Measurements from ENCODE around the gene OLFM1. TPM values are rescaled to one million over a fixed set of nuclear protein-coding genes. Genes with fewer than 3 reads are reported as not detected.

Gene OLFM1
- 0.39 TPM for total RNA-seq (2021; ENCODE audit: unreplicated experiment)
- 0.88 TPM for polyA plus RNA-seq (2012; ENCODE audit: insufficient read length)
- Bru-seq, nascent RNA: percentile 14 among the genes with signal in this experiment
- percentile 16 among the genes with signal in this experiment for BruChase-seq, experiment 1, labeled RNA remaining after a 2-hour chase
- BruChase-seq, experiment 2, labeled RNA remaining after a 6-hour chase: percentile 14 among the genes with signal in this experiment
- long read RNA-seq, partial matches to known transcripts: 1 of 3 reads
- long read RNA-seq, other reads (novel, unspliced or antisense): 2 of 3 reads

DNA sequence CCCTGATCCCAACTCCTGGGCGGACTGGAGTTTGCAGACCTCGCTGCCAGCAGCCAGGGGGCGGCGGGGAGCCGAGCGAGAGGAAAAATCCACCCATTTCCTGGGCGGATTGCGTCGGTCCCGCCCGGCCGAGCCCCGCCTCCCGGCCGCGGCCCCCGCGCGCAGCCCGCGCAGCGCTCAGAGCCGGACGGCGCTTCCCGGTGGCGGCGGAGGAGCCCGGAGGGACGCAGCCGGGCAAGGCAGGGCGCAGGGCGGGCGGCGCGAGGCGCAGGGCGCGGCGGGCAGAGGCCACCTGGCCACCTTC is at the start of gene OLFM1:
TSS of gene OLFM1 (plus strand) at position 180 of the 304 bp plus-strand sequence. CDS start 322 bp downstream, outside the sequence.
- DNase-seq (ENCODE audit: low read depth, low spot score) (no peak), ATAC-seq (peak; percentile 84)
- intact Hi-C loops (cut with micrococcal nuclease; ENCODE audit: unreplicated experiment) (loop anchor here (5.0 kb wide), 1 partner anchor 255 kb away; no protein-coding TSS in a partner anchor), in situ Hi-C loops (cut with HindIII; ENCODE audit: low pct_unique_long_range_greater_than_20kb, low sequenced_read_pairs) (no loop called here)
- Histone ChIP-seq H3K4me1 (ENCODE audit: control insufficient read depth, insufficient read depth, low read length) (no peaks in the 10 kb centered on the region), H3K36me3 (ENCODE audit: control insufficient read depth, insufficient read depth, low read length) (no peaks in the 10 kb centered on the region), H3K9me3 (ENCODE audit: control insufficient read depth, insufficient read depth, low read depth, low read length) (no peaks in the 10 kb centered on the region), H3K27me3 (ENCODE audit: control insufficient read depth, insufficient read depth, low read length) (peaks cover 2% of the 10 kb centered on the region; the same call in 1 of the 2 replicates), H3K4me3 (ENCODE audit: low read depth in 2 of 2, low read length in 2 of 2) (no peak within 1 kb of the TSS; a peak in 1 of 4 replicates), H3K27ac (ENCODE audit: low read length) (no peak within 1 kb of the TSS)
- no TSS peak for BruUV-seq (replicated peaks)
- ChIA-PET CTCF (no interaction called here), POLR2A (no interaction called here)
- TF ChIP-seq TCF7L2 (IDR thresholded peaks at IDR 0.05; ENCODE audit: low read depth, low read length): no peak
- TF ChIP-seq, protein P1, sequence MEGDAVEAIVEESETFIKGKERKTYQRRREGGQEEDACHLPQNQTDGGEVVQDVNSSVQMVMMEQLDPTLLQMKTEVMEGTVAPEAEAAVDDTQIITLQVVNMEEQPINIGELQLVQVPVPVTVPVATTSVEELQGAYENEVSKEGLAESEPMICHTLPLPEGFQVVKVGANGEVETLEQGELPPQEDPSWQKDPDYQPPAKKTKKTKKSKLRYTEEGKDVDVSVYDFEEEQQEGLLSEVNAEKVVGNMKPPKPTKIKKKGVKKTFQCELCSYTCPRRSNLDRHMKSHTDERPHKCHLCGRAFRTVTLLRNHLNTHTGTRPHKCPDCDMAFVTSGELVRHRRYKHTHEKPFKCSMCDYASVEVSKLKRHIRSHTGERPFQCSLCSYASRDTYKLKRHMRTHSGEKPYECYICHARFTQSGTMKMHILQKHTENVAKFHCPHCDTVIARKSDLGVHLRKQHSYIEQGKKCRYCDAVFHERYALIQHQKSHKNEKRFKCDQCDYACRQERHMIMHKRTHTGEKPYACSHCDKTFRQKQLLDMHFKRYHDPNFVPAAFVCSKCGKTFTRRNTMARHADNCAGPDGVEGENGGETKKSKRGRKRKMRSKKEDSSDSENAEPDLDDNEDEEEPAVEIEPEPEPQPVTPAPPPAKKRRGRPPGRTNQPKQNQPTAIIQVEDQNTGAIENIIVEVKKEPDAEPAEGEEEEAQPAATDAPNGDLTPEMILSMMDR (IDR thresholded peaks at IDR 0.05): peak; percentile 80

DNA sequence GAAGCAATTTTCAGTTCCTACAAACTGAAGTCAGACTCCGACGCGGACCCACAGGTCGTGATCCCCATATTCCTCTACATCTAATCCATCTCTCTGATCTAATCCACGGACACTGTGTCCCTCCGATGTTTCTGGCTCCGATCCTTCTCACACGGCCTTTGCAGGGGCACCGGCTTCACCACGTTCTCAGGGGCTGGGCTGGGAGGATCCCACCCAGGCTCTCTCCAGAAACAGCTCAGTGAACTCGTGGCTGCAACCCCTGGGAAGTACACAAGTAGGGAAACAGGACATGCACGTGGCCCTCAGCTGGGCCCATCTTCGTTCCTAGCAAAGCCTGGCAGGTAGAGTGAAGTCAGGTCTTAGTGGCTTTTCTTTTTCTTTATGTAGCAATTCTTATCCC is 49.1 kb upstream of the OLFM1 start:
- ATAC-seq (no peak), DNase-seq (ENCODE audit: low read depth, low spot score) (no peak)
- H3K4me3 ChIP-seq (ENCODE audit: low read depth in 2 of 2, low read length in 2 of 2): no peak overlapping the region
- TF ChIP-seq, protein P1 (IDR thresholded peaks at IDR 0.05): no peak
- no peak for TF ChIP-seq POLR2AphosphoS5 (IDR thresholded peaks at IDR 0.05; ENCODE audit: low read depth, low read length)
- TF ChIP-seq, protein P2, sequence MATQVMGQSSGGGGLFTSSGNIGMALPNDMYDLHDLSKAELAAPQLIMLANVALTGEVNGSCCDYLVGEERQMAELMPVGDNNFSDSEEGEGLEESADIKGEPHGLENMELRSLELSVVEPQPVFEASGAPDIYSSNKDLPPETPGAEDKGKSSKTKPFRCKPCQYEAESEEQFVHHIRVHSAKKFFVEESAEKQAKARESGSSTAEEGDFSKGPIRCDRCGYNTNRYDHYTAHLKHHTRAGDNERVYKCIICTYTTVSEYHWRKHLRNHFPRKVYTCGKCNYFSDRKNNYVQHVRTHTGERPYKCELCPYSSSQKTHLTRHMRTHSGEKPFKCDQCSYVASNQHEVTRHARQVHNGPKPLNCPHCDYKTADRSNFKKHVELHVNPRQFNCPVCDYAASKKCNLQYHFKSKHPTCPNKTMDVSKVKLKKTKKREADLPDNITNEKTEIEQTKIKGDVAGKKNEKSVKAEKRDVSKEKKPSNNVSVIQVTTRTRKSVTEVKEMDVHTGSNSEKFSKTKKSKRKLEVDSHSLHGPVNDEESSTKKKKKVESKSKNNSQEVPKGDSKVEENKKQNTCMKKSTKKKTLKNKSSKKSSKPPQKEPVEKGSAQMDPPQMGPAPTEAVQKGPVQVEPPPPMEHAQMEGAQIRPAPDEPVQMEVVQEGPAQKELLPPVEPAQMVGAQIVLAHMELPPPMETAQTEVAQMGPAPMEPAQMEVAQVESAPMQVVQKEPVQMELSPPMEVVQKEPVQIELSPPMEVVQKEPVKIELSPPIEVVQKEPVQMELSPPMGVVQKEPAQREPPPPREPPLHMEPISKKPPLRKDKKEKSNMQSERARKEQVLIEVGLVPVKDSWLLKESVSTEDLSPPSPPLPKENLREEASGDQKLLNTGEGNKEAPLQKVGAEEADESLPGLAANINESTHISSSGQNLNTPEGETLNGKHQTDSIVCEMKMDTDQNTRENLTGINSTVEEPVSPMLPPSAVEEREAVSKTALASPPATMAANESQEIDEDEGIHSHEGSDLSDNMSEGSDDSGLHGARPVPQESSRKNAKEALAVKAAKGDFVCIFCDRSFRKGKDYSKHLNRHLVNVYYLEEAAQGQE (IDR thresholded peaks at IDR 0.05; ENCODE audit: insufficient read depth in 1 of 2, low read depth in 2 of 2, low read length in 1 of 2): no peak
- no peak for TF ChIP-seq TCF7L2 (IDR thresholded peaks at IDR 0.05; ENCODE audit: low read depth, low read length)
- no peak for TF ChIP-seq SIN3A (IDR thresholded peaks at IDR 0.05; ENCODE audit: borderline replicate concordance, insufficient read depth, low read depth, low read length)
- in situ Hi-C loops (cut with HindIII; ENCODE audit: low pct_unique_long_range_greater_than_20kb, low sequenced_read_pairs): no loop called here
- H3K4me1 ChIP-seq (ENCODE audit: control insufficient read depth, insufficient read depth, low read length): no peaks in the 10 kb centered on the region
- ChIA-PET POLR2A (no interaction called here), CTCF (interaction anchor here (0.6 kb wide), 2 partner anchors 18 to 70 kb away, joined by 3 to 4 read pairs; no protein-coding TSS in a partner anchor)
- no peak overlapping the region for H3K27ac ChIP-seq (ENCODE audit: low read length)
- H3K27me3 ChIP-seq (ENCODE audit: control insufficient read depth, insufficient read depth, low read length): peaks cover 4% of the 10 kb centered on the region; the same call in 1 of the 2 replicates
- no peaks in the 10 kb centered on the region for H3K9me3 ChIP-seq (ENCODE audit: control insufficient read depth, insufficient read depth, low read depth, low read length)
- intact Hi-C loops (cut with micrococcal nuclease; ENCODE audit: unreplicated experiment): no loop called here
- no TSS peak for BruUV-seq (replicated peaks)
- no peaks in the 10 kb centered on the region for H3K36me3 ChIP-seq (ENCODE audit: control insufficient read depth, insufficient read depth, low read length)

All from Panc1 (cell line).